Ovary (tissue), 9 donors: Measurements from ENCODE around the gene KATNBL1. TPM values are rescaled to one million over a fixed set of nuclear protein-coding genes. Genes with fewer than 3 reads are reported as not detected.
"Not testable (repeated sequence)": the region's sequence is repeated elsewhere in the genome, so short reads cannot be mapped to it uniquely, and the experiment has no call there.

Experiments
- DNase-seq, 5 donors: peaks; one replicate each; pipeline ENCODE4 v3.0.0-alpha.2; 2019 to 2020
- H3K27ac ChIP-seq, 2 donors: fragments of 200-600 bp; one replicate each; pipeline versions ENCODE4 v1.5.1 to v1.8.0; 2019 to 2022
- H3K27me3 ChIP-seq: fragments of 200-600 bp; one replicate; pipeline ENCODE4 v1.8.0; 2022
- H3K36me3 ChIP-seq: fragments of 200-600 bp; sonication (generic); one replicate; pipeline ENCODE4 v1.5.1; 2019
- H3K4me1 ChIP-seq: one replicate; pipeline ENCODE4 v1.8.1; 2013; ENCODE audit warnings: mild to moderate bottlenecking, moderate library complexity; ENCODE audit not compliant: insufficient read depth
- H3K4me3 ChIP-seq: fragments of 200-600 bp; sonication (generic); one replicate; pipeline ENCODE4 v1.5.1; 2017
- H3K9me3 ChIP-seq, 2 donors: fragments of 200-600 bp in 1 of 2; sonication (generic) in 1 of 2; one replicate each; pipeline versions ENCODE4 v1.5.1 to v1.8.1; 2013 to 2019; ENCODE audit warnings: mild to moderate bottlenecking in 1 of 2, moderate library complexity in 1 of 2
- CTCF ChIP-seq, 3 donors: fragments of 450-650 bp in 2 of 3; fragments of 200-600 bp in 1 of 3; IDR thresholded peaks; one replicate each; pipeline versions ENCODE4 v1.5.1 to v1.8.0; 2016 to 2022; ENCODE audit warnings: antibody characterized with exemption in 3 of 3, mild to moderate bottlenecking in 1 of 3
- EP300 ChIP-seq: sonication (generic); formaldehyde crosslinking; IDR thresholded peaks from one replicate; pipeline ENCODE4 v1.6.1; 2017; ENCODE audit warnings: antibody characterized with exemption
- POLR2A ChIP-seq: fragments of 450-650 bp; IDR thresholded peaks from one replicate; pipeline ENCODE4 v1.6.1; 2017; ENCODE audit warnings: antibody characterized with exemption, mild to moderate bottlenecking, moderate library complexity
- WGBS, 3 donors: extraction: QIAGEN DNeasy Blood & Tissue Kit in 1 of 3; methylation state at CpG; one replicate each; pipeline versions ENCODE4 v1.1.5 to v1.1.7; 2013 to 2017; 5-methylcytosine and 5-hydroxymethylcytosine counted together
- intact Hi-C, 4 donors: fragments of 100-400 bp; cut with DNase I; formaldehyde crosslinking; loops; one replicate each; pipeline versions ENCODE4 v1.11.0 to v1.15.1; 2022 to 2023
- polyA plus RNA-seq, 2 donors: library from polyadenylated mRNA; stranded (reverse); fragments of 200-250 nt in 1 of 2; fragments of 350-450 nt in 1 of 2; fragmentation: Illumina TruSeq in 1 of 2; extraction: RNeasy Lipid Tissue Mini Kit (QIAGEN cat#74804) in 1 of 2; gene quantifications; one replicate each; pipeline ENCODE4 v1.2.3, GENCODE V29; 2013 to 2014
- total RNA-seq, 7 donors: library from RNA; depleted of rRNA in 2 of 7; stranded (reverse); fragments of >200 nt in 2 of 7; fragmentation: NEBNext Ultra II Directional in 3 of 7; extraction: Animal tissue kit (Norgen Biotek cat#: 25700) in 3 of 7; gene quantifications; one replicate each; pipeline versions ENCODE4 v1.1.0 to v1.2.4, GENCODE V29; 2016 to 2023
- donor health status: DM: no; HTN: no; CAD: no; lungs with moderate emphysema.
- donor health status: DM: no; HTN: no; CAD: no.
- donor health status: Bipolar disorder and iron deficiency.
- donor health status: DM: yes; HTN: yes; CAD: no.
- donor health status: DM: no; HTN: no; CAD: no.
- donor health status: DM: yes; HTN: yes; CAD: no.

Gene KATNBL1
- total and polyA plus RNA-seq, 9 donors: 12.9 to 52.2 (median 31.1) TPM

- intact Hi-C loops: no loop called here
- no peak overlapping the region for H3K4me3 ChIP-seq
- no peaks in the 10 kb centered on the region for H3K27me3 ChIP-seq
- no peaks in the 10 kb centered on the region for H3K9me3 ChIP-seq
- no peaks in the 10 kb centered on the region for H3K4me1 ChIP-seq
- H3K27ac ChIP-seq: no peak overlapping the region
- no peak for DNase-seq
- 84 to 86% (median 85%) methylated on average over 5 of the region's 5 CpGs for WGBS, 3 donors
- H3K36me3 ChIP-seq: no peaks in the 10 kb centered on the region
- no peak for TF ChIP-seq CTCF (IDR thresholded peaks at IDR 0.05)
Observed at GRCh38 chr15:34188711-34189110, 21.2 kb downstream of the KATNBL1 start.

DNA sequence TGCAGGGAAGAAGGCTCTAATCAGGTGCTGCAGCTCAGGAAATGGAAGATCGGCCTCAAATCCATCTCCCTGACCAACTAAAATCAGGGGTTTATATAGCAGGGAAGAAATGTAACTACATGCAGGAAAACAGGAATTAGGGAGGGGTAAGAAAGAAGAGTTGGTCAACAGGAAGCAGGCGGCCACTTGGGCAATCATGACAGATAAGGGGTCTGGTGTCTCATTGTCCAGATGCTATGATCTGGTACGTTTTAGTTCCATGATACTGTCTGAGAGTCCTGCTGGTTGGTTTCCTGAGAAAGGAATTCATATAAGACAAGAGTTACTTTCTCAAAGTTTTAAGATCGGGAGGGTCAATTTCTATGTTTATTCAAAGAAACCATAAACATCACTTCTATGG lies 24.2 kb downstream of the KATNBL1 start:
- Histone ChIP-seq H3K36me3 (no peaks in the 10 kb centered on the region), H3K4me1 (peaks cover 4% of the 10 kb centered on the region), H3K27me3 (no peaks in the 10 kb centered on the region), H3K27ac (no peak overlapping the region), H3K4me3 (no peak overlapping the region), H3K9me3 (no peaks in the 10 kb centered on the region)
- DNase-seq: no peak
- TF ChIP-seq EP300 (no peak), CTCF (IDR thresholded peaks at IDR 0.05) (no peak), POLR2A (no peak)
- WGBS, 3 donors: 86 to 93% (median 92%) methylated on average over 4 of the region's 4 CpGs
- intact Hi-C loops: no loop called here

DNA sequence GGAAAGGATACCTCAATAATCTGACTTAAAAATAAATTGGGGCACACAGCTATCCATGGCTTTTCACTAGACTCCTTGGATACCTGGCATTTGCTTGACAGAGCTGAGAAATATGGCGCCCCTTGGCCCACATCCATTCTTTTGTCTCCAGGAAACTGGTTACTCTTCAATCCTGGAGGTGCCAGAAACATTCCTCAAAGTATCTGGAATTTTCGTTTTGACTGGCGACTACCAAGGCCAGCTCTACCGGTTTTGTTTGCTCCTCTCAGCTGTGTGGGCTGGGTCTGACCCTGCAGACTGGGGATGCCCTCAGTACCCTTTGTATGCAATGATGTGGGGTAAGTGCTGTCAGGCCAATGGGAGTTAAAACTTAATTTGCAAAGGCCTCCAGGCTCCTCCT lies 27.0 kb downstream of the KATNBL1 start:
- intact Hi-C loops: no loop called here
- Histone ChIP-seq H3K4me1 (peaks cover 4% of the 10 kb centered on the region), H3K27ac (no peak overlapping the region), H3K36me3 (no peaks in the 10 kb centered on the region), H3K9me3 (no peaks in the 10 kb centered on the region), H3K4me3 (no peak overlapping the region), H3K27me3 (no peaks in the 10 kb centered on the region)
- WGBS, 3 donors: 41 to 52% (median 41%) methylated on average over 4 of the region's 4 CpGs
- no peak for DNase-seq
- no peak for TF ChIP-seq CTCF (IDR thresholded peaks at IDR 0.05)
- TF ChIP-seq EP300: no peak
- TF ChIP-seq POLR2A: no peak

- no peaks in the 10 kb centered on the region for H3K27me3 ChIP-seq
- no peaks in the 10 kb centered on the region for H3K9me3 ChIP-seq
- WGBS, 3 donors: 87 to 93% (median 90%) methylated on average over 3 of the region's 3 CpGs
- TF ChIP-seq EP300 (no peak), POLR2A (no peak), CTCF (IDR thresholded peaks at IDR 0.05) (no peak)
- H3K36me3 ChIP-seq: no peaks in the 10 kb centered on the region
- H3K27ac ChIP-seq: no peak overlapping the region
- intact Hi-C loops: no loop called here
- peaks cover 4% of the 10 kb centered on the region for H3K4me1 ChIP-seq
- no peak for DNase-seq
- no peak overlapping the region for H3K4me3 ChIP-seq
Observed at GRCh38 chr15:34179234-34179633, 30.7 kb downstream of the KATNBL1 start.

GRCh38 chr15:34165987-34166573 lies 43.8 kb downstream of the KATNBL1 start:
- H3K4me3 ChIP-seq, DNase-seq, H3K27me3 ChIP-seq, intact Hi-C loops, H3K27ac ChIP-seq, H3K4me1 ChIP-seq, H3K36me3 ChIP-seq, H3K9me3 ChIP-seq: not testable (repeated sequence)
- WGBS, 3 donors: 88 to 93% (median 89%) methylated on average over 14 of the region's 14 CpGs
